Measurements from ENCODE around the gene FSTL4. TPM values are rescaled to one million over a fixed set of nuclear protein-coding genes. Genes with fewer than 3 reads are reported as not detected.

Gene FSTL4
- total and polyA plus RNA-seq, 2 of the 4 experiments (the other 2 are of a cell fraction), result 0.18 TPM; not detected in 1

DNA sequence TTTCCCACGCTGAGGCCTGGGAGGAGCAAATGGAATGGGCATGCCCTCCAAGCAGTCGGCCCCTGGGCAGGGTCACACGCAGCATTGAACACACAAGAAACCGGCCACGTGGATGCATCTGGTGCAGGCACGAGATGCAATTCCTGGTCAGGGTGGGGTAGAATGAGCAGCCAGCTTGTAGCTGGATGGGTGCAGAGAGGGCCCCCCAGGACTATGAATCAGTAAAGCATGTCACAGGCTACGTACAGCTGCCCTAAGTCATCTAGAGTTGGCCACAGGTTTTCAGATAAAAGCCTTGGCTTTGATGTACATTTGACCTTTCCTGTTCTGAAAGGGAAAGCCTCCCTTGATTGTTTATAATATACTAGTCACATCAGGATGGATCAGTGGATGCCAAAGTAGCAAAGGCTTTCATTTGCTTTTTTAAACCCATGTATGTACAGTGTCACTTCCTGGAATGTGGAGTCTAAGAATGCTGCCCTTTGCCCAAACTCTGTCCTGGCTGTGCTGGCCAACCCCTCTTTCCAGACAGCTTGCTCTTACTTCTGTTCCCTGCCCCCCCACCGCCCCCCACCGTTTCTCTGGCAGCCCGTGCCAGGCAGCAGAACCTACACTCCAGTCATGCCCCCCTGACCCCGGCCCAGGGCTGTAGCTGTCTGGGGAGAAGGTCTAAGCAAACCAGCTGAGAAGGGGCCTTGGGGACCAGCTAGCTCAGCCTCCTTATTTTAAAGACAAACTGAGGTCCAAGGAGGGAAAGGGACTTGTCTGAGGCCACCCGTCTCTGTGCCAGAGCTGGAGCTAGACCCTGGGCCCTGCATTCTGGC, 391.3 kb downstream of the FSTL4 start:
- Histone ChIP-seq H3K9me1 (ENCODE audit: insufficient read depth, low read length) (peaks cover 13% of the 10 kb centered on the region; the same call in 1 of the 2 replicates), H3K27ac (ENCODE audit: insufficient read depth, low read length) (peak overlapping the region; percentile 95), H4K91ac (ENCODE audit: insufficient read depth, low read depth, low read length) (peak overlapping the region; percentile 75), H3K4ac (ENCODE audit: low read depth, low read length) (peak overlapping the region; percentile 84), H3K18ac (ENCODE audit: low read depth, low read length) (peak overlapping the region; percentile 94; the same call in 1 of the 2 replicates), H2BK15ac (ENCODE audit: low read depth, low read length) (peak overlapping the region; percentile 81; the same call in 2 of the 3 replicates), H4K8ac (ENCODE audit: low read depth in 2 of 2, low read length in 2 of 2) (peak overlapping the region; percentile 9 to 62; a peak in 3 of 4 replicates), H3K4me1 (ENCODE audit: control insufficient read depth, insufficient read depth, low read length) (peaks cover 23% of the 10 kb centered on the region), H3K14ac (replicated peaks; ENCODE audit: low read depth, low read length) (peak overlapping the region; percentile 28), H2AK5ac (ENCODE audit: low read depth, low read length) (peak overlapping the region; percentile 84), H2BK5ac (ENCODE audit: low read depth, low read length, poor library complexity, severe bottlenecking) (peak overlapping the region; percentile 21), H3K9me3 (ENCODE audit: control insufficient read depth, insufficient read depth, low read length) (no peaks in the 10 kb centered on the region), H4K5ac (ENCODE audit: low read depth, low read length) (peak overlapping the region; percentile 91; the same call in 1 of the 2 replicates), H2AFZ (replicated peaks; ENCODE audit: low read length, poor library complexity) (peak overlapping the region; percentile 64), H2AK9ac (replicated peaks; ENCODE audit: low read depth, low read length, poor library complexity) (peak overlapping the region; percentile 48), H3K23ac (ENCODE audit: low read depth, low read length) (peak overlapping the region; percentile 65; the same call in 1 of the 2 replicates), H2BK120ac (ENCODE audit: low read depth, low read length) (peak overlapping the region; percentile 81), H2BK20ac (ENCODE audit: low read depth, low read length) (peak overlapping the region; percentile 87), H3K4me3 (ENCODE audit: insufficient read depth, low read depth, low read length) (no peak overlapping the region), H3K9ac (ENCODE audit: low read depth, low read length) (peak overlapping the region; percentile 22; the same call in 1 of the 2 replicates), H3K56ac (ENCODE audit: extremely low read depth, insufficient read depth, low read length) (0 out of 2 replicates have a peak overlapping the region, but pooled peaks have one; percentile 19), H3K4me2 (ENCODE audit: low read depth, low read length) (no peak overlapping the region), H3K79me1 (ENCODE audit: low read depth in 1 of 2, low read length in 2 of 2) (no peaks in the 10 kb centered on the region), H3K27me3 (ENCODE audit: control insufficient read depth, insufficient read depth, low read length) (peaks cover 2% of the 10 kb centered on the region; the same call in 1 of the 2 replicates), H4K20me1 (ENCODE audit: insufficient read depth, low read length) (no peaks in the 10 kb centered on the region), H3K36me3 (ENCODE audit: control insufficient read depth, insufficient read depth, low read length) (no peaks in the 10 kb centered on the region)
- in situ Hi-C loops (cut with MboI; ENCODE audit: low sequenced_read_pairs), result no loop called here
- ChIA-PET POLR2A (ENCODE audit: unreplicated experiment) (no interaction called here), CTCF (no interaction called here)
- peak; percentile 64 for DNase-seq
- dilution Hi-C loops (cut with HindIII; ENCODE audit: low sequenced_read_pairs, unreplicated experiment), result no loop called here
- no TSS peak for BruUV-seq (replicated peaks)
- intact Hi-C loops (cut with micrococcal nuclease), result no loop called here
- ATAC-seq (ENCODE audit: low read depth), result peak; percentile 87
- 50% methylated on average over 6 of the region's 12 CpGs; no CpG with 5 or more reads in 1 of the 2 experiments for WGBS, 2 experiments (ENCODE audit: extremely low coverage in 2 of 2, insufficient read length in 1 of 2)
- TF ChIP-seq FOS (IDR thresholded peaks at IDR 0.05; ENCODE audit: low read depth, low read length) (no peak; the same call in 1 of the 2 replicates), NFE2L2 (IDR thresholded peaks at IDR 0.05; ENCODE audit: low read depth, low read length) (no peak), CHD1 (IDR thresholded peaks at IDR 0.05; ENCODE audit: low read depth, low read length) (no peak), SMC3 (IDR thresholded peaks at IDR 0.05; ENCODE audit: low read depth, low read length) (no peak), RAD21 (IDR thresholded peaks at IDR 0.05; ENCODE audit: low read length) (no peak), RCOR1 (IDR thresholded peaks at IDR 0.05; ENCODE audit: insufficient replicate concordance, low read length) (peak; percentile 12), RFX5 (IDR thresholded peaks at IDR 0.05; ENCODE audit: low read depth, low read length) (no peak), BHLHE40 (IDR thresholded peaks at IDR 0.05; ENCODE audit: low read depth, low read length) (peak; percentile 75), CEBPB (IDR thresholded peaks at IDR 0.05; ENCODE audit: low read depth, low read length) (no peak), MAFK (IDR thresholded peaks at IDR 0.05; ENCODE audit: low read depth, low read length) (no peak), POLR2A (IDR thresholded peaks at IDR 0.05; ENCODE audit: low read depth, low read length) (no peak)
- TF ChIP-seq, protein P1, sequence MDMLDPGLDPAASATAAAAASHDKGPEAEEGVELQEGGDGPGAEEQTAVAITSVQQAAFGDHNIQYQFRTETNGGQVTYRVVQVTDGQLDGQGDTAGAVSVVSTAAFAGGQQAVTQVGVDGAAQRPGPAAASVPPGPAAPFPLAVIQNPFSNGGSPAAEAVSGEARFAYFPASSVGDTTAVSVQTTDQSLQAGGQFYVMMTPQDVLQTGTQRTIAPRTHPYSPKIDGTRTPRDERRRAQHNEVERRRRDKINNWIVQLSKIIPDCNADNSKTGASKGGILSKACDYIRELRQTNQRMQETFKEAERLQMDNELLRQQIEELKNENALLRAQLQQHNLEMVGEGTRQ (IDR thresholded peaks at IDR 0.05; ENCODE audit: low read depth, low read length), result peak; percentile 42; the same call in 1 of the 2 replicates
- TF ChIP-seq, protein P2, sequence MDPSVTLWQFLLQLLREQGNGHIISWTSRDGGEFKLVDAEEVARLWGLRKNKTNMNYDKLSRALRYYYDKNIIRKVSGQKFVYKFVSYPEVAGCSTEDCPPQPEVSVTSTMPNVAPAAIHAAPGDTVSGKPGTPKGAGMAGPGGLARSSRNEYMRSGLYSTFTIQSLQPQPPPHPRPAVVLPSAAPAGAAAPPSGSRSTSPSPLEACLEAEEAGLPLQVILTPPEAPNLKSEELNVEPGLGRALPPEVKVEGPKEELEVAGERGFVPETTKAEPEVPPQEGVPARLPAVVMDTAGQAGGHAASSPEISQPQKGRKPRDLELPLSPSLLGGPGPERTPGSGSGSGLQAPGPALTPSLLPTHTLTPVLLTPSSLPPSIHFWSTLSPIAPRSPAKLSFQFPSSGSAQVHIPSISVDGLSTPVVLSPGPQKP (IDR thresholded peaks at IDR 0.05; ENCODE audit: borderline replicate concordance, low read depth, low read length), result no peak
- TF ChIP-seq, protein P3, sequence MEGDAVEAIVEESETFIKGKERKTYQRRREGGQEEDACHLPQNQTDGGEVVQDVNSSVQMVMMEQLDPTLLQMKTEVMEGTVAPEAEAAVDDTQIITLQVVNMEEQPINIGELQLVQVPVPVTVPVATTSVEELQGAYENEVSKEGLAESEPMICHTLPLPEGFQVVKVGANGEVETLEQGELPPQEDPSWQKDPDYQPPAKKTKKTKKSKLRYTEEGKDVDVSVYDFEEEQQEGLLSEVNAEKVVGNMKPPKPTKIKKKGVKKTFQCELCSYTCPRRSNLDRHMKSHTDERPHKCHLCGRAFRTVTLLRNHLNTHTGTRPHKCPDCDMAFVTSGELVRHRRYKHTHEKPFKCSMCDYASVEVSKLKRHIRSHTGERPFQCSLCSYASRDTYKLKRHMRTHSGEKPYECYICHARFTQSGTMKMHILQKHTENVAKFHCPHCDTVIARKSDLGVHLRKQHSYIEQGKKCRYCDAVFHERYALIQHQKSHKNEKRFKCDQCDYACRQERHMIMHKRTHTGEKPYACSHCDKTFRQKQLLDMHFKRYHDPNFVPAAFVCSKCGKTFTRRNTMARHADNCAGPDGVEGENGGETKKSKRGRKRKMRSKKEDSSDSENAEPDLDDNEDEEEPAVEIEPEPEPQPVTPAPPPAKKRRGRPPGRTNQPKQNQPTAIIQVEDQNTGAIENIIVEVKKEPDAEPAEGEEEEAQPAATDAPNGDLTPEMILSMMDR (conservative IDR thresholded peaks at IDR 0.05; ENCODE audit: low read depth, low read length), result no peak

Data from IMR-90 (cell line).